GM18520 (cell line): ENCODE measurements around the gene ZMYM2.

ENCODE experiments used
- ATAC-seq: cut with Tn5 transposase; IDR thresholded peaks from one replicate; pipeline ENCODE4 v1.9.1; 2021; ENCODE audit not compliant: unreplicated experiment

The ZMYM2 gene

DNA sequence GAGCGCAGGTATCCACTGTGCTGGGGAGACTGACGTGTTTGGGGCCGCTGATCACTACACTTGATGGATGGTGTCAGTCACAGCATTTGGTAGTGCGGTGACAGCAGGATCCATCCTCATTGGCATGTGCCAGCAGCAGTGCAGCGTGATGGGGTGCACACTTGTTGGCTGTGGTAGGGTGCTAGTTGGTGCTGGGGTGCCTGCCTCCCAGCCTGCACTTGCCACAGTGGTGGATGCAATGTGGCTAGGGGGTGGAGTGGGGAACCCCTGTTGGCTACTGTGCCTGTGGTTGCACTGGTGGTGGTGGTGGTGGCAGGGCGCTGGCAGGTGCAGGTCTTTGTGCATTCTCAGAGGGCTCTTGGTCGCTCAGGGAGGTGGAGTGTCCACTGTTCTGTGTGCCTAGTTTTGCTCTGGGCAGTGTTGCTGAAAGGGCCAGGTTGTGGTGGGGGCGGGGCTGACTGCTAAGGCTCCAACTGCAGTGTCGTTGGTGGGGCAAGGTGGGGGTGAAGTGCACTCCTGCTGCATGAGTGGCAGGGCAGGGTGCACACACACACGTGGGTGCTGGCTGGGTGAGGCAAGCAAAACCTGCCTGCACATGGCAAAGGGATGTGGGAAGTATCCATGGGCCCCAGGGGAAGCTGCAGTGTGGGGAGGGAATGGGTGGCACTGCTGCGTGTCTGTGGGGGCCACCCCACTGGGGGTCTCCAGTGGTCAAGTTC, 84.8 kb downstream of the ZMYM2 start:
- no peak for ATAC-seq

DNA sequence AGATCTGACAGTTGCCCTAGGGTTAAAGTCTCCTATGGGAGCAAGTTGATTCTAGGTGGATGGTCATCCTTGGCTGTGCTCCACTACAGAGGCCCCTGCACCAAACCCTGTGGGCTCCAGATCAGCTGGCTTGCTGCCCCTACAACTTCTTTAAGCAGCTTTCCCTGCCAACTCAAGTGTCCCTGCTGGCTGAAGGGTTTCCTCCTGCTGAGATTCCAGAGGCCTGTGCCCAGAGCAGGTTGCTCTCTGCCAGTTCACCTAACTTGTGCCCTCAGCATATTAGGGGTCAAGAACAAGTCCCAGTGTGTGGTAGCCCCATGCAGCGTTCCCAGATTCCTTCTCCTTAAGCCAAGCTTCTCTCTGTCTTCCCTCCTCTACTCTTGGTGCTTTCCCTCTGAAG, 85.6 kb downstream of the ZMYM2 start:
- ATAC-seq, result no peak

DNA sequence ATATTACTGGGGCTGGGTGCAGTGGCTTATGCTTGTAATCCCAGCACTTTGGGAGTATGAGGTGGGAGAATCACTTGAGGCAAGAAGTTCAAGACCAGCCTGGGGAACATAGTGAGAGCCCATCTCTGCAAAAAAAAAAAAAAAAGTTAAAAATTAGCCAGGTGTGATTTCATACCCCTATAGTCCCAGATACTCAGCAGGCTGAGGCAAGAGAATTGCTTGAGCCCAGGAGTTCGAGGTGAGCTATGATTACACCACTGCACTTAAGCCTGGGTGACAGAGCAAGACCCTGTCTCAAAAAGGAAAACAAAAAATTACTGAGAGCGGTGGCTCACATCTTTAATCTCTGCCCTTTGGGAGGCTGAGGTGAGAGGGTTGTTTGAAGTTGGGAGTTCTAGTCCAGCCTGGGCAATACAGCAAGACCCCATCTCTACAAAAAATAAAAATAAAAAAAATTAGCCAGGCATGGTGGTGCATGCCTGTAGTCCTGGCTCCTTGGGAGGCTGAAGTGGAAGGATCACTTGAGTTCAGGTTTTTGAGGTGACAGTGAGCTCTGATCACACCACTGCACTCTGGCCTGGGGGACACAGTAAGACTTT, 87.5 kb downstream of the ZMYM2 start:
- no peak for ATAC-seq

DNA sequence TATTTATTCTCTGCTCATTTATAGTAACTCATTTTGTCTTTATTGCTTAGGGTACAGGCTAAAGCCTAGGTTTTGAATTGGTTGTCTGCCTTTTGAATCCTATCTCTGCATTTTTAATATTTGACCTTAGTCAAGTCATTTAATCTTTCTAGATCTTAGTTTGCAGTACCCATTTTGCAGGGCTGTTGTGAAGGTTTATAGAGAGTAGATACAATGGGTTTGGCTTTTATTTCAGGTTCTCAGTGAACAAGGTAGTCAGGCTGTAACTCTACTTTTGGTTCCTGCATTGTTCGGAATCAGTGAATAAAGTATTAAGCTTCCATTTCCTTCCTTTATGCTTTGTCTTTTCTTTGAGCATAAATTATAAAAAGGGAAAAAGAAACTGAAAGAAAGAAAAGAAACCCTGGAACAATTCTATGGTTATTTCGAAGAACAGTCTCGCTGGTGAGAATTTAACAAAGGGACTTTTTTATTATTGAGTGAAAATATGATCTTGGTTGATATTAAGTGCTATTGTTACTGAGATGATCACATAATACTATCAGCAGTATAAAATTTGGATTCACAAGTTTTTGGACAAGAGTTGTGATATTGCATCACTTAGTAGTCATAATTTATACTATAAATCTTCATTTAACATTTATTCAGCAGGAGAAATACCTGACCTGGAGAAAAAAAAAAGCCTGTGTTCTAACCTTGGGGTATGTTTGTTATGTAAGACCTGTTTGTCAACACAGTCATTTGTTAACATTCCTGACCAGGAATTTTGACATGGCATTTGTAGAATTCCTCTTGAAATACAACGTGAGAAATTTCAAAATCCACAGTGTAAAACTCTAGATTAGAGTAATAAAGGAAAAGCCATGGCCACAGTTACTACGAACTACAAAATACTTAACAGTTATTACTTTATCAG, 91.3 kb downstream of the ZMYM2 start:
- peak; percentile 36 for ATAC-seq

DNA sequence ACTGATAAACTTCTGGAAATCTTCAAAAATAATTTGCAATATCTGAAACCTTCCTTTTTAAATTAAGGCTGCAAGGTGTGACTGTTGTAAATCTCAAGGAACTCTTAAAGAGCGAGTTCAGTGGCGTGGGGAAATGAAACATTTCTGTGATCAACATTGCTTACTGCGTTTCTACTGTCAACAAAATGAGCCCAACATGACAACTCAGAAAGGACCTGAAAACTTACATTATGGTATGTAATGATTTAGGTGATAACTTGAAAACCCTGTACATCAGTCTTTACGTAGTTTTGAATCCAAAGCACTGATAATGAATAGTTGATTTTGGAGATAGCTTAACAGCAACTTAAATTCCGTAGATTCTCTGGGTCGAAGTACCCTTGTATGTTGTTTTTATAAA, 92.8 kb downstream of the ZMYM2 start:
- ATAC-seq, result no peak

DNA sequence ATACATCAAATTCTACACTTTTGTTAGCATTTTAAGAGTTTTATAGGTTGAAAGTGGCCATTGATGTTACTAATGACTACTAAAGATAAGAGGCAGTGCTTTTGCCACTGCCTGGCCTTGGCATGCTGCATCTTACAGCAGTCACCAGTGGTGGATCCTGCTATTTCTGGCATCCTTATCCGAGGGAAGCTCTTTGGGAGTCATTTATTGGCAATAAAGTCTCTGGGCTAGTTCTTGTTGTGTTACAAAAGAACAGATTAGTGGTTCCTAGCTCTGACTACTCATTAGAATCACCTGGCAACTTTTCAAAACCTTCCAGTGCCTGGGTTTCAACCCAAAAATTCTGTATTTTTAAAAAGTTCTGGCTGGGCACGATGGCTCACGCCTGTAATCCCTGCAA, 94.5 kb downstream of the ZMYM2 start:
- ATAC-seq, result no peak

DNA sequence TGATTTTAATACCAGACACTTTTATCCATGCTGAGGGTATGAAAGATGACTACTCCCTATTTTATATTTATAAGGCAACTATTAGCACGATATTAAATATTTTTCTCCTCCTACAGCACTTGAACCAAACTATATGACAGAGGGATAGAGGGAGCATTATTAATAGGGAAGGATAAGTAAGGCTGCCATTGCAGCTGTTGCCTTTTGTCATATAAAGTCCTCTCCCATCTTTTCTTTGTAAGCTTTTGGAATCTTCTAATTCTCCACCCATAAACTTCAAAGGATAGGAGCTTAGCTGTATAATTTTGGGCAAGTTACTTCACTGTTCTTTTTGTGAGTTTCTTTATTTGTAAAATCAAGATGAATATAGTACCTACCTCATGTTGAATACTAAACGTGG, 95.4 kb downstream of the ZMYM2 start:
- ATAC-seq, result no peak

DNA sequence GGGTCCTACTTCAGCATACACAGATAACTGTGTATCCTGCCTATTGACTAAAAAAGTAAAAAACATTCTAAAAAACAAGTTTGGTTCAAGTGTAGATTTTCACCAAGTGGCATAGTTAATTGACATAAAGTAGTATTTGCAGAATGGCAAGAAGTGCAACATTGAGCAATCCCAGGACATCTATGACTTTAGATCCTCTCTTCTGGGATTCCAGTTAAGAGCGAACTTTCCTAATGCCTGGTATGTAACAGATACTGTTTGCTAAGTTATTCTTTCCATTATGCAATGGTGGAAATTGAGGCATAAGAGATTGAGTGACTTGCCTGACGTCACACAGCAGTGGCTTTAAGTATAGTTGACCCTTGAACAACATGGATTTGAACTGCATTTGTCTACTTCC, 96.1 kb downstream of the ZMYM2 start:
- ATAC-seq, result no peak

DNA sequence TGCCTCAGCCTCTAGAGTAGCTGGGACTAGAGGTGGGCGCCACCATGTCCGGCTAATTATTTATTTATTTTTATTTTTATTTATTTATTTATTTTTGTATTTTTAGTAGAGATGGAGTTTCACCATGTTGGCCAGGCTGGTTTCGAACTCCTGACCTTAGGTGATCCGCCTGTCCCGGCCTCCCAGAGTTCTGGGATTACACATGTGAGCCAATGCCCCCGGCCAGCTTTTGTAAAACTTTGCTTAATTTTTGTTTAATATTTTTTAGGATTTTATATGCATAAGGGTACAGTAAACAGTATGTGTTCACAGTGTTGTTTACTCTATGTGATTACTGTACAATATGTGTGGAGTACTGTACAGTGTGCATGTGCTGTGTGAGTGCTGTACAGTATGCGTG, 98.7 kb downstream of the ZMYM2 start:
- ATAC-seq, result no peak

DNA sequence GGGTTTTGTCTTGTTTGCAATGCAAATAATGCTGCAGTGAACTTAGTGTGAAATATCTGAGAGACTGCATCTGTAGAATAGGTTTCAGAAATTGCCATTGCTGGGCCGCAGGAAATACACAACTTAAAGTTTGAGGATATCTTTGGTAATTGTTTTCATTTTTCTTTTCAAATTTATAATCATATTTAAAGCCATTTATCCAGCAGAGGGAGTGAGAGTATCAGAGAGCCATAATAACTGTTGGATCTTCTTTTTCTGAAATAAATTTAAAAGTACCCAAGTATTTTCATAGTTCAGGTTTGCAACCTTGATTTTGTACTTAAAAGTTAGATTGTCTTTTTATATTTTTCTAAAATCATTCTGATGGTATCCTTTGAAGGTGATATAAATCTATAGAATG, 99.4 kb downstream of the ZMYM2 start:
- no peak for ATAC-seq

DNA sequence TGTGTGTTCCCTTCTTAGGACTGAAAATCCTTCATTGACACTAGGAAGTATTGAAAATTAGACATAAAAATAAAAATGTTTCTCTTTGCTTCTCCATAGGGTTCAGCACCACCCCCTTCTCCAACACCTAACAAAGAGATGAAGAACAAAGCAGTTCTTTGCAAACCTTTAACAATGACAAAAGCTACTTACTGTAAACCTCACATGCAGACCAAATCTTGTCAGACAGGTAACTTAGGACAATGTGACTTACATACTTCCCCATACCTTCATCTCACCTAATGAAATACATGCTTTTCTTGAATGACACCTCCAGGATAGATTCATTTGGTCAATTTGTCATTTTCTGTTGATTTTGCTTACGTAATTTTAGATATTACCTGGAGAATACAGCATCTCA, 99.9 kb downstream of the ZMYM2 start:
- no peak for ATAC-seq

DNA sequence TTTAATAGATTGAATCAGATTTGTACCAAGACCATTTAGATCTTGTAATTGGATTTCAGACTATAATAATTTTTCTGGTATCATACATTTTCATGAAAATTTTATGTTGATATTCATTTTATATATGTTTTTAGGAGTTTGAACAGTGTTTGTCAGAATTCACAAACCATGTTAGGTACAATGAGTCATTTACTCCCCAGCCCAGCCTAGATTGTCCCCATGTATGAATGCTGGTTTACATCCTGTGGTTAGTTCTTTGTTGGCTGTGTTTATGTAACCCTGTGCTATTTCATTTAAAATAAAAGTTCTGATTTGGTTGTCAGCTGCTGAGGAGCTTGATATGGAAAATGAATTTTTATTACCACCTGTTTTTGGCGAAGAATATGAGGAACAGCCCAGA, 105.6 kb downstream of the ZMYM2 start:
- no peak for ATAC-seq

DNA sequence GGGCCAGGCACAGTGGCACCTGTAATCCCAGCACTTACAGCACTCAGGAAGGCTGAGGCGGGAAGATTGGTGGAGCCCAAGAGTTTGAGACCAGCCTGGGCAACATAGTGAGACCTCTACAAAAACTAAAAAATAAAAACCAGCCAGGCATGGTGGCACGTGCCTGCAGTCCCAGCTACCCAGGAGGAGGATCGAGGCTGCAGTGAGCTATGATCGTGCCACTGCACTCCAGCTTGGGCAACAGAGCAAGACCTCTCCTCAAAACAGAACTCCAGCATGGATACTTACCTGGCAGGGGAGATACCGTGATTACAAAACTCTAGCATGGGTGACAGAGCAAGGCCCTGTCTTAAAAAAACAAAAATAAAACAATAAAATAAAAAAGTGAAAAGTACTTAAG, 107.0 kb downstream of the ZMYM2 start:
- ATAC-seq, result no peak

DNA sequence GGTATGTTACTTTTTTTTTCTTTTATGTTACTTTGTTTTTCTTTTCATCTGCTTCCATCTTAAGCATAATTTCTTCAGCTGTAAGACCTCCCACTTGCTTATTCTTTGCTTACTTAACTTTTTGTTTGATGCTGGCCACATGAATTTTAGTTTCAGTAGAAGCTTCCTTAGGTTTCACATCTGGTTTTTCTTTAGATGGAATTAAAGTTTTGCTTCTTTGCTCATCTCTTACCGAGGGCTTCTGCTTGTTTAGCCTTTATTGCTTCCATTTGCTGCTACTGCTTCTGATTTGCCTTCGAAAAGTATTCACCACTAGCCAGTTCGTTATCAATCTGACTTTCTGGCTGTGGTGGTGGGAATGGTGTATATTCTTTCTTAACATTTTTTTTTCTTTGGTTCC, 111.4 kb downstream of the ZMYM2 start:
- no peak for ATAC-seq

DNA sequence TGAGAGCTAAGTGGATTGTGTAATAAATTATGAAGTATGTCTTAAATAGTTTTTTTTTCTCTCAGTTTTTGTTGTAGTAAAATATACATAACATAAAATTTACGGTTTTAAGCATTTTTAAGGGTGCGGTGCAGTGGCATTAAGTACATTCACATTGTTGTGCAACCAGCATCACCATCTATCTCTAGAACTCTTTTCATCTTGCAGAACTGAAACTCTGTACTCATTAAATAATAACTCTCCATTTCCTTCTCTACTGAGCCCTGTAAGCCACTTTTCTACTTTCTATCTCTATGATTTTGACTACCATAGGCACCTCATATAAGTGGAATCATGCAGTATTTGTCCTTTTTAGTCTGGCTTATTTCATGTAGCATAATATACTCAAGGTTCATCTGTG, 115.2 kb downstream of the ZMYM2 start:
- no peak for ATAC-seq

DNA sequence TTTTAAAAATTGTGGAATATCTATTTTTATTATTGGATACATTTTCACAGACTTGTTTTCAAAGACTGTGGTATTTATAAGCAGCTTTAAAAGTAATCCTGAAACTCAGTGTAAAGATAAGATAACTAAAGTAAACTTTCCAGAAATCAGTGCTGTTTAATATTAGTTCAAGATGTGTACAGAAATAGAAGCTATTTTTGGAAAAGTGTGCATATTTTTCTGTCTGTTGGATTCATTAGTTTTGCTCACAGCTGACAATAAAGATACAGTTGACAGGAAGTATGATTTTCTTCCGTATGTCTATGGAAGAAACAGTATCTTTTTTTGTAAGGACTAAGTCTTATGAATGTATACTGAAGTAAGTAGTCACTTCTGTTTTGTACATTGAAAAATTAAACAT, 116.4 kb downstream of the ZMYM2 start:
- ATAC-seq, result no peak

DNA sequence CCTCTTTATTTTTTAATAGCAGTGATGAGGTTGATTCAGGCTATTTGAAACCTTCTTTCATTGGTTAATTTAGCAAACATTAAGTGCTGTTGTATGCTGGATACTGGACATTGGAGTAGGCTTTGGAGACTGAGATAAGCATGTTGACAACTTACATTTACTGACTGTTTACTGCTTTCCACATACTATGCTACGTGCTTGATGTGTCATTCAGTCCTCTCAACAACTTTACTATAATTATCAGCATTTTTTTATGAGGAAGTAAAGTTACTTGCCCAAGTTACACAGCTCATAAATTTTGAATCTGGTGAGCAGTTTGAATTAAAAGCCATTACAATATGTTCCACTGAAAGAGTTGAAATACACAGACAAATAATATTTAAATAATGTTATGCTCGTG, 118.6 kb downstream of the ZMYM2 start:
- no peak for ATAC-seq

DNA sequence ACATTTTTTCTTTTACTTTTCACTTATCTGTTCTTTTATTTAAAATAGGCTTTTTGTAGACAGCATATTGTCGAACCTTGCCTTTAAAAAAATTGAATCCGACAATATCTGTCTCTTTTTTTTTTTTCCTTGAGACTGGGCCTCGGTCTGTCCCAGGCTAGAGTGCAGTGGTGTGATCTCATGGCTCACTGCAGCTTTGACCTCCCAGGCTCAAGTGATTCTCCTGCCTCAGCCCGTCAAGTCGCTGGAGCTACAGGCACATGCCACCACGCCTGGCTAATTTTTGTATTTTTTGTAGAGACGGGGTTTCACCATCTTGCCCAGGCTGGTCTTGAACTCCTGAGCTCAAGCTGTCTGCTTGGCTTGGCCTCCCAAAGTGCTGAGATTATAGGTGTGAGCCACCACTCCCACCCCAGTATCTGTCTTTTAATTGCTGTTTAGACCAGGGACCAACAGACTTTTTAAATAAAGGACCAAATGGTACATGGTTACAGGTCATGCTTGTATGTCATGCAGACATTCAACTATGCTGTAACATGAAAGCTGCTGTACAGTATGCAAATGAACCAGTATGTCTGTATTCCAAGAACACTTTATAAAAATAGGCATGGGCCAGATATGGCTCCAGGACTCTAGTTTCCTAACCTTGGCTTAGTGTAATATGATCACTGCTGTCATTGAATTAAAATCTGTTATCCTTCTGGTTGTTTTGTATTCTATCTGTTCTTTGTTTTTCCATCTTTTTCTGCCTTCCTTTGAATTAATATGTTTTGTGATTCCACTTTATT, 122.0 kb downstream of the ZMYM2 start:
- ATAC-seq, result no peak

DNA sequence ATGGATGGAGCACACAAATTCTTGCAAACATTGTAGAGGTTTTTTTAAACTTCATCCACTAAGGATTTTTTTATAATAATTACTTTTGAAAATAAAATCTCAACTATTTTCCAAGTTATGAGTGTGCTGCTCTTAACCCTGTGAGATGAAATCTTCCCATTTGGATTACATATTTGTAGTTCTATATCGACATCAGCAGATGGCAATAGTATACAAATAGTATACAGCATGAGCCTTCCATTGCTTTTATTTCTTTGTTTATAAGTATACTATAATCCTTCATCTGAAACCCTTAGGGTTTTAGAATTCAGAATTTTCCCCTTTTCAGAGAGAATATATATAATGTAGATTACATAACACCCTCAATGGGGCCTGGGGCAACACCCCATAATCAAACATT, 131.8 kb downstream of the ZMYM2 start:
- ATAC-seq, result no peak

DNA sequence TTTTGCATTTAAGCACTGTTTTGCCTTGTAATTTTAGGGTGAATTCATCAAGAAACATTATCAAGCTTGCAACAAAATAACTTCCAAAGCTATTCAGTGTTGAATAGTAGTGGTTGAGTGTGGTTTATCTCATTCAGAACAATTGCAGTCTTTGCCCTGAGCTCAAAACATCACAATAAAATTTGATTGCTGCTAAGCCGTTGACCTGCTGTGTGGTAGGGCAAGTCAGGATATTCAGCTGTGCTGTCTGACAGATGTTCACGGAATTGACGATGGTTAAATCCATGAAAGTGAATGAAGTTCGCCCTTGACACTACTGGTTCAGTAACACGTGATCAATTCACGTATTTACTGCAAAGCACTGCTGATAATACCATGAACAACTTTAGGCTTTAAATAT, 135.4 kb downstream of the ZMYM2 start:
- ATAC-seq, result no peak

DNA sequence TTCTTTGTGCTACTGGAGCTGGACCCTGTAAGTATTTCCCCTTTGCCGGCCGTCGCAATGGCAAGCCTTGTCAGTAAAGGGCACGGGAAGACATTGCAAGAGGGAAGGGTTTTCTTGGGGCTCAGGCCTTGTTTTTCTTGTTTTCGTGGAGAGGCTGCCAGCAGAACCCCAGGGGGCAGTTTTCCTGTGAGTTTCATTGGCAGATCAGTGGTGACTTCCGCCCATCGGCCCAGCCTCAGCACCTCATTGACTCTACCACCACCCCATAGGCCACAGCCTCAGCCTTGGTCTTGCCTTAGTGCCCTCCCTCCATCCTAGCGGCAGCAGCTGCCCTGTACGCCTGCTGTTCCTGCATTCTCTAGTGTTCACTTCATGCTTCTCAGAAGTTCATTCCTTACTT, 140.8 kb downstream of the ZMYM2 start:
- no peak for ATAC-seq
